Measurements from ENCODE around the gene MAN2B2. TPM values are rescaled to one million over a fixed set of nuclear protein-coding genes. Genes with fewer than 3 reads are reported as not detected.

MAN2B2 gene
- total and polyA plus RNA-seq, 2 of the 4 experiments (the other 2 are of a cell fraction): 13.4 to 34.1 TPM

DNA sequence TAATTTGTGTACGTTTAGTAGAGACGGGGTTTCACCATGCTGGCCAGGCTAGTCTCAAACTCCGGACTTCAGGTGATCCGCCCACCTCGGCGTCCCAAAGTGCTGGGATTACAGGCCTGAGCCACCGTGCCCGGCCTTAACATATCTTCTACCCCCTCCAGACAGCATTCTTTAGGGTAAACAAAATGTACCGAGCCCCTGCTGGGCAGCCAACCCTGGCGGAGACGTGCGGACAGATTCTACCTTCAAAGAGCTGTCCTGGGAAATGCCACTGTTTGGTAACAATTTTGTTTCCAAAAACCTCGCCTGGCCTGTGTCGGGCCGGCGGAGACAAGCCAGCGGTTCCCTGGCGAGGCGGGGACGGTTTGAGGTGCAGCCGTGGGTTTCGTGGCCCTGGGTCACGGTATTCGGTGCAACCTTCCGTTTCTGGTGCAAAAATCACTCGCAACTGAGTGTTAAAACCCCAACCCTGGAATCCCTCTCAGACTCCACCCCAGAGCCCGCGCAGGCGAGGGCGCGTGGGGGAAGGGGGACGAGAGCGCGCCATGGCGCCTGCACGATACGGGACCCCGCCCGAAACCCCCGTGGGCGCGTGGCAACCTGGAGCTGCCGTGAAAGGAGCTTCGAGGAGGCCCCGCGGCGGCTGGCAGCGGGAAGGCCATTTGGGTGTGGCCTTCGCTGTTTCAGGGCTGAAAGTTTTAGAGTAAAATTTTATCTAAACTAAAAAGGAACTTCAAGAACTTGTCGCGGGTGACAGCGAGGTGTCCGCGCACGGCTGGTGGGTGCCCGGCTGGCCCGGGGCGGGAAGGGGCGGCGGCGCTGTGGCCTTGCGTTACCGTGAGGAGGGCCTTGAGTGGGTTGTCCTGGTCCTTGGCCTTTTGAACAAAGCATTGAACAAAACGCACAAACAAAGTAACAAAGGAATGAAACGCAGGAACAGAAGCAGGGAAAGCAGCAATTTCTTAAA is 82.5 kb downstream of the MAN2B2 start:
- Histone ChIP-seq H3K9me1 (ENCODE audit: insufficient read depth, low read length) (no peaks in the 10 kb centered on the region), H2BK120ac (ENCODE audit: low read depth, low read length) (no peak overlapping the region), H4K8ac (ENCODE audit: low read depth in 2 of 2, low read length in 2 of 2) (no peak overlapping the region), H4K20me1 (ENCODE audit: insufficient read depth, low read length) (no peaks in the 10 kb centered on the region), H3K27ac (ENCODE audit: insufficient read depth, low read length) (no peak overlapping the region), H3K18ac (ENCODE audit: low read depth, low read length) (no peak overlapping the region), H3K79me1 (ENCODE audit: low read depth in 1 of 2, low read length in 2 of 2) (no peaks in the 10 kb centered on the region), H3K27me3 (ENCODE audit: control insufficient read depth, insufficient read depth, low read length) (peaks cover 2% of the 10 kb centered on the region; the same call in 1 of the 2 replicates), H2AFZ (replicated peaks; ENCODE audit: low read length, poor library complexity) (no peak overlapping the region), H2BK5ac (ENCODE audit: low read depth, low read length, poor library complexity, severe bottlenecking) (no peak overlapping the region), H4K5ac (ENCODE audit: low read depth, low read length) (no peak overlapping the region), H3K4me2 (ENCODE audit: low read depth, low read length) (no peak overlapping the region), H3K4ac (ENCODE audit: low read depth, low read length) (no peak overlapping the region), H2BK20ac (ENCODE audit: low read depth, low read length) (no peak overlapping the region), H4K91ac (ENCODE audit: insufficient read depth, low read depth, low read length) (no peak overlapping the region), H2AK5ac (ENCODE audit: low read depth, low read length) (no peak overlapping the region), H2BK15ac (ENCODE audit: low read depth, low read length) (no peak overlapping the region), H2AK9ac (replicated peaks; ENCODE audit: low read depth, low read length, poor library complexity) (no peak overlapping the region), H3K9me3 (ENCODE audit: control insufficient read depth, insufficient read depth, low read length) (no peaks in the 10 kb centered on the region), H3K4me1 (ENCODE audit: control insufficient read depth, insufficient read depth, low read length) (no peaks in the 10 kb centered on the region), H3K36me3 (ENCODE audit: control insufficient read depth, insufficient read depth, low read length) (no peaks in the 10 kb centered on the region), H3K23ac (ENCODE audit: low read depth, low read length) (no peak overlapping the region), H3K4me3 (ENCODE audit: insufficient read depth, low read depth, low read length) (no peak overlapping the region), H3K56ac (ENCODE audit: extremely low read depth, insufficient read depth, low read length) (no peak overlapping the region), H3K9ac (ENCODE audit: low read depth, low read length) (no peak overlapping the region), H3K14ac (replicated peaks; ENCODE audit: low read depth, low read length) (no peak overlapping the region)
- WGBS, 2 experiments (ENCODE audit: extremely low coverage in 2 of 2, insufficient read length in 1 of 2): 75% methylated on average over 23 of the region's 65 CpGs; no CpG with 5 or more reads in 1 of the 2 experiments
- DNase-seq (no peak), ATAC-seq (ENCODE audit: low read depth) (no peak)
- CTCF ChIA-PET: no interaction called here
- BruUV-seq (replicated peaks): no TSS peak
- dilution Hi-C loops (cut with HindIII; ENCODE audit: low sequenced_read_pairs, unreplicated experiment): no loop called here
- intact Hi-C loops (cut with micrococcal nuclease): no loop called here
- no peak for TF ChIP-seq NFE2L2 (IDR thresholded peaks at IDR 0.05; ENCODE audit: low read depth, low read length)
- no peak for TF ChIP-seq MAFK (IDR thresholded peaks at IDR 0.05; ENCODE audit: low read depth, low read length)
- TF ChIP-seq RFX5 (IDR thresholded peaks at IDR 0.05; ENCODE audit: low read depth, low read length): no peak
- no peak for TF ChIP-seq FOS (IDR thresholded peaks at IDR 0.05; ENCODE audit: low read depth, low read length)
- TF ChIP-seq USF2 (IDR thresholded peaks at IDR 0.05; ENCODE audit: low read depth, low read length): no peak
- in situ Hi-C loops (cut with MboI; ENCODE audit: low sequenced_read_pairs): no loop called here
- POLR2A ChIA-PET (ENCODE audit: unreplicated experiment): interaction anchor here (0.6 kb wide), 1 partner anchor 17 kb away, joined by 5 read pairs; the partner anchor contains the start of gene MRFAP1

Measured in IMR-90 (cell line).